Muscle layer of duodenum (tissue), 2 donors: ENCODE results near the gene PEAK1.
"Not testable (repeated sequence)": the region's sequence is repeated elsewhere in the genome, so short reads cannot be mapped to it uniquely, and the experiment has no call there.

Experiments used
- H3K27ac ChIP-seq: one replicate; pipeline ENCODE4 v1.7.0; 2013; ENCODE audit warnings: mild to moderate bottlenecking, low read length
- H3K27me3 ChIP-seq: one replicate; pipeline ENCODE4 v1.7.0; 2013; ENCODE audit warnings: low read depth, mild to moderate bottlenecking, control low read depth, low read length
- H3K36me3 ChIP-seq, 2 donors: one replicate each; pipeline ENCODE4 v1.7.0; 2013; ENCODE audit warnings: low read length in 2 of 2, control low read depth in 1 of 2, mild to moderate bottlenecking in 1 of 2; ENCODE audit not compliant: insufficient read depth in 2 of 2, control insufficient read depth in 1 of 2
- H3K4me1 ChIP-seq, 2 donors: one replicate each; pipeline ENCODE4 v1.7.0; 2013; ENCODE audit warnings: low read length in 2 of 2, mild to moderate bottlenecking in 2 of 2, control low read depth in 1 of 2, moderate library complexity in 1 of 2; ENCODE audit not compliant: insufficient read depth in 2 of 2, control insufficient read depth in 1 of 2
- H3K4me3 ChIP-seq, 2 donors: one replicate each; pipeline ENCODE4 v1.7.0; 2013; ENCODE audit warnings: low read length in 2 of 2, low read depth in 1 of 2, mild to moderate bottlenecking in 1 of 2
- H3K9me3 ChIP-seq, 2 donors: one replicate each; pipeline ENCODE4 v1.7.0; 2013; ENCODE audit warnings: low read length in 2 of 2, control low read depth in 1 of 2, mild to moderate bottlenecking in 1 of 2; ENCODE audit not compliant: control insufficient read depth in 1 of 2
- donor health status: healthy.

PEAK1 gene

GRCh38 chr15:77168616-77169015 lies 251.3 kb downstream of the PEAK1 start:
- Histone ChIP-seq H3K4me1 (no peaks in the 10 kb centered on the region), H3K36me3 (no peaks in the 10 kb centered on the region), H3K9me3 (no peaks in the 10 kb centered on the region), H3K27ac (no peak overlapping the region), H3K27me3 (no peaks in the 10 kb centered on the region), H3K4me3 (no peak overlapping the region)

GRCh38 chr15:77168141-77168540 lies 251.8 kb downstream of the PEAK1 start:
- H3K27me3 ChIP-seq, result no peaks in the 10 kb centered on the region
- no peaks in the 10 kb centered on the region for H3K9me3 ChIP-seq
- H3K4me1 ChIP-seq, result peaks cover 0 to 1% of the 10 kb centered on the region in 2 donors
- H3K4me3 ChIP-seq, result no peak overlapping the region
- no peaks in the 10 kb centered on the region for H3K36me3 ChIP-seq
- no peak overlapping the region for H3K27ac ChIP-seq

- peaks cover 0 to 6% of the 10 kb centered on the region in 2 donors for H3K4me1 ChIP-seq
- no peaks in the 10 kb centered on the region for H3K9me3 ChIP-seq
- H3K27me3 ChIP-seq, result no peaks in the 10 kb centered on the region
- H3K4me3 ChIP-seq, result no peak overlapping the region
- no peaks in the 10 kb centered on the region for H3K36me3 ChIP-seq
- no peak overlapping the region for H3K27ac ChIP-seq
Observed at GRCh38 chr15:77167406-77167805, 252.5 kb downstream of the PEAK1 start.

GRCh38 chr15:77163781-77164384 lies 256.0 kb downstream of the PEAK1 start:
- Histone ChIP-seq H3K4me1 (peaks cover 6 to 11% of the 10 kb centered on the region in 2 donors), H3K27ac (no peak overlapping the region), H3K9me3 (no peaks in the 10 kb centered on the region), H3K36me3 (no peaks in the 10 kb centered on the region), H3K27me3 (no peaks in the 10 kb centered on the region), H3K4me3 (no peak overlapping the region)

- Histone ChIP-seq H3K4me1 (peaks cover 6 to 11% of the 10 kb centered on the region in 2 donors), H3K27ac (no peak overlapping the region), H3K9me3 (no peaks in the 10 kb centered on the region), H3K27me3 (no peaks in the 10 kb centered on the region), H3K36me3 (peaks cover 0 to 3% of the 10 kb centered on the region in 2 donors), H3K4me3 (no peak overlapping the region)
Observed at GRCh38 chr15:77162872-77163633, 256.9 kb downstream of the PEAK1 start.

GRCh38 chr15:77160562-77161478 lies 259.1 kb downstream of the PEAK1 start:
- Histone ChIP-seq H3K27ac (peak overlapping the region; percentile 26), H3K9me3 (no peaks in the 10 kb centered on the region), H3K4me1 (peaks cover 6 to 11% of the 10 kb centered on the region in 2 donors), H3K36me3 (peaks cover 12 to 15% of the 10 kb centered on the region in 2 donors), H3K4me3 (peak overlapping the region in 1 of 2 donors; percentile 35), H3K27me3 (no peaks in the 10 kb centered on the region)

GRCh38 chr15:77156000-77156399 lies 263.9 kb downstream of the PEAK1 start:
- peaks cover 12 to 15% of the 10 kb centered on the region in 2 donors for H3K36me3 ChIP-seq
- not testable (repeated sequence) for H3K4me3 ChIP-seq, H3K4me1 ChIP-seq, H3K9me3 ChIP-seq, H3K27me3 ChIP-seq, H3K27ac ChIP-seq

GRCh38 chr15:77148191-77148590 lies 271.7 kb downstream of the PEAK1 start:
- Histone ChIP-seq H3K27me3 (no peaks in the 10 kb centered on the region), H3K4me3 (no peak overlapping the region), H3K4me1 (peaks cover 0 to 4% of the 10 kb centered on the region in 2 donors), H3K36me3 (peaks cover 3 to 5% of the 10 kb centered on the region in 2 donors), H3K9me3 (no peaks in the 10 kb centered on the region), H3K27ac (no peak overlapping the region)

- H3K4me1 ChIP-seq, result peaks cover 0 to 4% of the 10 kb centered on the region in 2 donors
- no peak overlapping the region for H3K27ac ChIP-seq
- H3K36me3 ChIP-seq, result peaks cover 6 to 18% of the 10 kb centered on the region in 2 donors
- peaks cover 1 to 13% of the 10 kb centered on the region in 2 donors for H3K9me3 ChIP-seq
- H3K27me3 ChIP-seq, result no peaks in the 10 kb centered on the region
- H3K4me3 ChIP-seq, result no peak overlapping the region
Observed at GRCh38 chr15:77145370-77145769, 274.5 kb downstream of the PEAK1 start.

GRCh38 chr15:77144492-77145070 lies 275.3 kb downstream of the PEAK1 start:
- peaks cover 4 to 13% of the 10 kb centered on the region in 2 donors for H3K9me3 ChIP-seq

GRCh38 chr15:77144026-77144425 lies 275.9 kb downstream of the PEAK1 start:
- Histone ChIP-seq H3K4me1 (peaks cover 0 to 4% of the 10 kb centered on the region in 2 donors), H3K9me3 (peaks cover 4 to 13% of the 10 kb centered on the region in 2 donors), H3K36me3 (peaks cover 6 to 21% of the 10 kb centered on the region in 2 donors), H3K27me3 (no peaks in the 10 kb centered on the region), H3K27ac (peak overlapping the region; percentile 5), H3K4me3 (no peak overlapping the region)

More at GRCh38 chr15:77144492-77145070, 275.3 kb downstream of the PEAK1 start:
- no peak overlapping the region for H3K4me3 ChIP-seq
- peaks cover 0 to 4% of the 10 kb centered on the region in 2 donors for H3K4me1 ChIP-seq
- no peaks in the 10 kb centered on the region for H3K27me3 ChIP-seq
- H3K27ac ChIP-seq, result peak overlapping the region; percentile 5
- H3K36me3 ChIP-seq, result peaks cover 6 to 21% of the 10 kb centered on the region in 2 donors
